ENCODE results near the gene NUDT4B. TPM values are rescaled to one million over a fixed set of nuclear protein-coding genes. Genes with fewer than 3 reads are reported as not detected.
"Not testable (repeated sequence)": the region's sequence is repeated elsewhere in the genome, so short reads cannot be mapped to it uniquely, and the experiment has no call there.

NUDT4B gene
- total RNA-seq, 4 donors from 2014 or later = 30.4 to 153 (median 55.6) TPM

GRCh38 chr1:148777649-148778048 lies 29.1 kb downstream of the NUDT4B start:
- H3K27me3 ChIP-seq; DNase-seq (ENCODE audit: extremely low spot score); intact Hi-C loops (cut with DNase I); H3K36me3 ChIP-seq; H3K9me3 ChIP-seq; H3K4me1 ChIP-seq; H3K27ac ChIP-seq (replicated peaks in 1 of 4); H3K4me3 ChIP-seq: not testable (repeated sequence)
- no CpG with 5 or more reads among the region's 1 CpG for WGBS

- H3K4me1 ChIP-seq; H3K27ac ChIP-seq (replicated peaks in 1 of 4); H3K27me3 ChIP-seq; H3K4me3 ChIP-seq; intact Hi-C loops (cut with DNase I); H3K36me3 ChIP-seq; H3K9me3 ChIP-seq; DNase-seq (ENCODE audit: extremely low spot score): not testable (repeated sequence)
- WGBS = no CpG with 5 or more reads among the region's 1 CpG
Measured at GRCh38 chr1:148780404-148780803, 31.8 kb downstream of the NUDT4B start.

- H3K27me3 ChIP-seq; intact Hi-C loops (cut with DNase I); H3K36me3 ChIP-seq; DNase-seq (ENCODE audit: extremely low spot score); H3K9me3 ChIP-seq; H3K27ac ChIP-seq (replicated peaks in 1 of 4); H3K4me1 ChIP-seq; H3K4me3 ChIP-seq: not testable (repeated sequence)
- WGBS = no CpG with 5 or more reads among the region's 23 CpGs
Measured at GRCh38 chr1:148791543-148792099, 43.0 kb downstream of the NUDT4B start.

GRCh38 chr1:148793762-148794332 lies 45.3 kb downstream of the NUDT4B start:
- DNase-seq (ENCODE audit: extremely low spot score); H3K9me3 ChIP-seq; H3K36me3 ChIP-seq; intact Hi-C loops (cut with DNase I); H3K27me3 ChIP-seq; H3K4me3 ChIP-seq; H3K27ac ChIP-seq (replicated peaks in 1 of 4); H3K4me1 ChIP-seq: not testable (repeated sequence)
- WGBS = no CpG with 5 or more reads among the region's 4 CpGs

Small RNA genes lying within 50 kb of the gene (small RNA-seq; reads per million reads assigned to genes)
- gene RNU6-1171P = 0 reads per million in 3 donors

Other genes starting within 250 kb of the NUDT4B start
- 10 to 100 TPM; 13.9 to 31.1 (median 26.5) TPM for gene NBPF14, start 152.8 kb upstream of the NUDT4B start, total RNA-seq
- 100 to 1,000 TPM; 117 to 200 (median 169) TPM for gene PDE4DIP, start 95.7 kb downstream of the NUDT4B start, total RNA-seq